Activated T-cell treated with anti-CD3 and anti-CD28 coated beads, Interleukin-2, amount 50 U/mL, for 4 hours (primary cell): ENCODE results near the gene PVALEF. TPM values are rescaled to one million over a fixed set of nuclear protein-coding genes. Genes with fewer than 3 reads are reported as not detected.

Experiments used
- ATAC-seq, 2 donors: fragments of 200-7000 bp; cut with Tn5 transposase; one replicate each; pipeline ENCODE4 v1.10.0; 2021
- DNase-seq: peaks from one replicate; pipeline ENCODE4 v3.0.0-alpha.2; 2020
- H3K27me3 Mint-ChIP-seq: one replicate; pipeline ENCODE4 v1.8.0; 2021; ENCODE audit warnings: low read depth, mixed read lengths
- H3K36me3 Mint-ChIP-seq: one replicate; pipeline ENCODE4 v1.8.0; 2022; ENCODE audit warnings: mixed read lengths; ENCODE audit not compliant: insufficient read depth
- H3K4me1 Mint-ChIP-seq: one replicate; pipeline ENCODE4 v1.8.0; 2021; ENCODE audit warnings: low read depth, mixed read lengths
- H3K4me3 Mint-ChIP-seq: one replicate; pipeline ENCODE4 v1.8.0; 2021; ENCODE audit warnings: mild to moderate bottlenecking, moderate library complexity, mixed read lengths
- H3K9me3 Mint-ChIP-seq: one replicate; pipeline ENCODE4 v1.8.0; 2021; ENCODE audit warnings: mixed read lengths
- total RNA-seq, 3 donors: library from RNA; stranded (reverse); gene quantifications; one replicate each; pipeline ENCODE4 v1.2.1, GENCODE V29; 2021

Gene PVALEF
- total RNA-seq, result not detected

DNA sequence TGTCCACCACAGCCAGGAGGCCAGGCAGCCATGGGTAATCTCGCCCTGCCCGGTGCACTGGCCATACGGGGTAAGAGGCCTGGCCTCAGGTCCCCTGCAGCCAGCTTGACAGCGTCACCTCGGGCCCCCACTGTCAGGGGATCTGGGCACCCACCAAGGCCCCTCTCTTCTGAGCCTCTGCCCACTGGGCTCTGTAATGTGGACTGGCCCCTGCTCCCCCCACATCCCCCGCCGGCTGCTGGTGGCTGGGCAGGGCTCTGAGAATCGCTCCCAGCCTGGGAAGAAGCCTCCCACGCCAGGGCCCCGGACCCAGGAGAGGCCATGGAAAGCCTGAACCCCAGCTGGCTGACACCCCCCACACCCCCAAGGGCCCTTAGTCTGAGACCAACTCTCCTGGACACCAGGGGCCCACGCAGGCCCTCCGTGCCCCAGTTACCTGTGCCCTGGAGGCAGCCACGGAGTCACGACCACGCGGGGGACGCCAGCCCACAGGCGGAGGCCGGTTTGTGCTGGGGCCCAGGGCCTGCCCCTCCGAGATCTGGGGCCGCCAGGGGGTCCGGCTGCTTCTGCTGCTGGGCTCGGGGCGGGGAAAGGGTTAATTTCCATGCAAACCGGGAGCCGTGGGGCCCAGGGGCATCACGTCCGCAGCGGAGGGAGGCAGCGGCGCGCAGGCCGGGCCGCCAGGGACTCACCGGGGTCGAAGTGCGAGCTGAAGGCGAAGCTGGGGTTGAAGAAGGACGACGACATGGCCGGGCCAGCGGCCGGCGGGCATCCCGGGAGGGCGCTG lies at the start of gene PVALEF:
PVALEF (plus strand) TSS at position 262 of the 787 bp plus-strand sequence. CDS start 15,720 bp downstream, outside the sequence.
- Mint-ChIP-seq H3K9me3 (no peaks in the 10 kb centered on the region), H3K36me3 (no peaks in the 10 kb centered on the region), H3K27me3 (peaks cover 32% of the 10 kb centered on the region), H3K4me3 (peak within 1 kb of the TSS; percentile 48), H3K4me1 (peaks cover 8% of the 10 kb centered on the region)
- no peak for ATAC-seq
- DNase-seq, result no peak

GRCh38 chr17:81115749-81116464 lies 49.4 kb upstream of the PVALEF start:
- no peaks in the 10 kb centered on the region for H3K36me3 Mint-ChIP-seq
- no peak overlapping the region for H3K4me3 Mint-ChIP-seq
- ATAC-seq, result no peak
- no peaks in the 10 kb centered on the region for H3K4me1 Mint-ChIP-seq
- DNase-seq, result no peak
- H3K27me3 Mint-ChIP-seq, result no peaks in the 10 kb centered on the region
- no peaks in the 10 kb centered on the region for H3K9me3 Mint-ChIP-seq

DNA sequence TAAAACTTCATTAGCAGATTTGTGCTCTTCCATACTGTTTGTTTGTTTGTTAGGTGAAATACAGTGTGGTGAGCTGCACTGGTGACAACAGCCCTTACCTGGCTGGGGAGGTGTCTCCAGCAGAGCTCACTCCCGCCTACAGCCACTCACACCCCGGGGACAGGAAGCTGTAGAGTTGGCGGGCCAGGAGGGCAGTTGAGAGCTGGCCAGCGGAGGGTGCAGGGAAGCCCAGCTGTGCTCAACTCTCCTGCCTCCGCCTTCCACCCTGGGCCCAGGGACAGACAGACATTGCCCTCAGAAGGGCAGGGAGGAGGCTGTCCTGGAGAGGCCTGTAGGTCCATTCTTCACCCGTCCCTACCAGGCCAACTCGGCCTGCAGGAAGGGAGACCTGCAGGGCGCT lies 48.6 kb upstream of the PVALEF start:
- no peaks in the 10 kb centered on the region for H3K36me3 Mint-ChIP-seq
- no peaks in the 10 kb centered on the region for H3K4me1 Mint-ChIP-seq
- no peak for ATAC-seq
- H3K4me3 Mint-ChIP-seq, result no peak overlapping the region
- H3K27me3 Mint-ChIP-seq, result no peaks in the 10 kb centered on the region
- DNase-seq, result no peak
- H3K9me3 Mint-ChIP-seq, result no peaks in the 10 kb centered on the region

- Mint-ChIP-seq H3K36me3 (no peaks in the 10 kb centered on the region), H3K4me3 (no peak overlapping the region)
- ATAC-seq, result no peak
These were observed 47.6 kb upstream of the PVALEF start for GRCh38 chr17:81117672-81118198.

GRCh38 chr17:81118308-81119221 lies 46.7 kb upstream of the PVALEF start:
- ATAC-seq, result no peak
- peak overlapping the region; percentile 63 for H3K4me3 Mint-ChIP-seq
- H3K4me1 Mint-ChIP-seq, result no peaks in the 10 kb centered on the region
- no peaks in the 10 kb centered on the region for H3K36me3 Mint-ChIP-seq
- DNase-seq, result no peak
- H3K27me3 Mint-ChIP-seq, result no peaks in the 10 kb centered on the region
- no peaks in the 10 kb centered on the region for H3K9me3 Mint-ChIP-seq

More at GRCh38 chr17:81117672-81118198, 47.6 kb upstream of the PVALEF start:
- Mint-ChIP-seq H3K27me3 (no peaks in the 10 kb centered on the region), H3K9me3 (no peaks in the 10 kb centered on the region), H3K4me1 (no peaks in the 10 kb centered on the region)
- DNase-seq, result no peak

DNA sequence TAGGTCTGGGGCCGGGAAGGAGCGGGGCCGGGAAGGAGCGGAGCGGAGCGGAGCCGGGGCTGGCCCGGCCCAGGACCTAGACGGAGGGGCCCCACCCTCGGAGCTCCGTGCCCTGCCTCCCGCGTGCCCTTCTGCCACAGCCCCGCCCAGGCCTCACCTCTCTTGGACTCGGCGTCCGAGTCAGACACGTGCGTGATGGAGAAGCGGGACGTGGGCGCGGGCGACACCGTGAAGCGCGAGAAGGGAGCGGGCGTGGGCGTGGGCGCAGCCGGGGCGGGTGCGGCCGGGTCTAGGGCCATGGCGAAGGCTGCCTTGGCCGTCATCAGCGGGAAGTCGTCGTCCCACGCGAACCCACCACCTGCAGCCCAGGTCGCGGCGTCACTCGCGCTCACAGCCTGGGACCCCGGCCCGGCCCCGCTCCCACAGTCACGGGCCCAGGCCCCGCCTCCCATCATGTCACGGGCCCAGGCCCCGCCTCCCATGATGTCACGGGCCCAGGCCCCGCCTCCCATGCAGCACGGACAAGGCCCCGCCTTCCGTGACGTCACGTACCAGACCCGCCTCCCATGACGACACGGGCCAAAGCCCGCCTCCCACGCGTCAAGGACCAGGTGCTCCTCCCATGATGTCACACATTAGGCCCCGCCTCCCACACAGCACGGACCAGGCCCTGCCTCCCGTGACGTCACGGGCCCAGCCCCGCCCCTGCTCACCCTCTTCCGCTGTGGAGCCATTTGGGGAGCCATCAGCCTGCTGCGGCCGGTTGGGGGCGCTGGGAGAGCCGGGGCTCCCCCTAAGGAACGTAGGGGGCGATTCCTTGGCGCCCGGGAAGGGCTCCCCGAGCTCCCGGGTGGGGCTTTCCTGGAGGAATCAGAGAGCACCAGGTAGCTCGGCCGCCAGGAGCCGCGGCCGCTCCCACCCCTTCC lies 45.8 kb upstream of the PVALEF start:
- Mint-ChIP-seq H3K27me3 (no peaks in the 10 kb centered on the region), H3K4me1 (no peaks in the 10 kb centered on the region)
- peak; percentile 80 for DNase-seq

GRCh38 chr17:81120149-81120484 lies 45.2 kb upstream of the PVALEF start:
- Mint-ChIP-seq H3K4me3 (no peak overlapping the region), H3K9me3 (no peaks in the 10 kb centered on the region), H3K4me1 (no peaks in the 10 kb centered on the region), H3K36me3 (no peaks in the 10 kb centered on the region), H3K27me3 (no peaks in the 10 kb centered on the region)
- DNase-seq (no peak), ATAC-seq (no peak)

More for the DNA sequence above, 45.8 kb upstream of the PVALEF start:
- Mint-ChIP-seq H3K9me3 (no peaks in the 10 kb centered on the region), H3K4me3 (peak overlapping the region; percentile 54), H3K36me3 (no peaks in the 10 kb centered on the region)
- ATAC-seq, result peak; percentile 76 to 88

GRCh38 chr17:81120695-81121621 lies 44.3 kb upstream of the PVALEF start:
- Mint-ChIP-seq H3K9me3 (no peaks in the 10 kb centered on the region), H3K27me3 (no peaks in the 10 kb centered on the region), H3K36me3 (no peaks in the 10 kb centered on the region), H3K4me3 (no peak overlapping the region), H3K4me1 (no peaks in the 10 kb centered on the region)
- ATAC-seq (no peak), DNase-seq (no peak)

GRCh38 chr17:81121841-81122733 lies 43.2 kb upstream of the PVALEF start:
- no peaks in the 10 kb centered on the region for H3K9me3 Mint-ChIP-seq
- ATAC-seq, result no peak
- H3K4me1 Mint-ChIP-seq, result no peaks in the 10 kb centered on the region
- no peak for DNase-seq
- H3K27me3 Mint-ChIP-seq, result no peaks in the 10 kb centered on the region
- no peak overlapping the region for H3K4me3 Mint-ChIP-seq
- no peaks in the 10 kb centered on the region for H3K36me3 Mint-ChIP-seq

GRCh38 chr17:81123052-81124048 lies 42.0 kb upstream of the PVALEF start:
- Mint-ChIP-seq H3K4me3 (no peak overlapping the region), H3K4me1 (no peaks in the 10 kb centered on the region), H3K9me3 (no peaks in the 10 kb centered on the region), H3K27me3 (no peaks in the 10 kb centered on the region), H3K36me3 (no peaks in the 10 kb centered on the region)
- DNase-seq (no peak), ATAC-seq (no peak)

GRCh38 chr17:81124377-81124776 lies 40.9 kb upstream of the PVALEF start:
- Mint-ChIP-seq H3K9me3 (no peaks in the 10 kb centered on the region), H3K4me1 (no peaks in the 10 kb centered on the region), H3K36me3 (no peaks in the 10 kb centered on the region), H3K4me3 (no peak overlapping the region), H3K27me3 (no peaks in the 10 kb centered on the region)
- ATAC-seq, result no peak
- DNase-seq, result no peak
